ENCODE results near the gene DPF3. TPM values are rescaled to one million over a fixed set of nuclear protein-coding genes. Genes with fewer than 3 reads are reported as not detected.

DPF3 gene
- total RNA-seq, 1 experiment from 2014 or later = 1.9 TPM

DNA sequence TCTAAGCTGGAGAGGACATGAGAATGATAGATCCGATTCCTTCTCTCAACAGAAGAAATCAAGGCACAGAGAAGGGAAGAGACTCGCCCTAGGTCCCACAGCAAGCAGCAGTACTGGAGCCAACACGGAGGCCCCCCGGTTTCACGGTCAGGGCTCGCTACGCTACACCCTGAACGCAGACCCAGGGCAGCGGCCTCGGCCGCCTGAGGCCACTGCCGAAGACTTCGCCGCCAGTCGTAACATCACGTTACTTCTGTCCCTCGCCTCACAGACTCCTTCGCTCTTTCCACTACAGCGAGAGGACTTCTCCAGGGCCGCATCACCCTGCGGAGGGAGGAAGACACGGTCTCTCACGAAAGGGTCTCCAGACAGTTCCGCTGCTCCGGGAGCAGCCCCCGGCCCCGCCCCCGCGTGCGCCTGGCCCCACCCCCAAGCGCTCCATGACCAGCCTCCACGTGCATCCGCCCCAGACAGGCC is 32.0 kb upstream of the DPF3 start:
- TSS peak; percentile 82 for BruUV-seq (replicated peaks)
- Mint-ChIP-seq H3K4me1 (ENCODE audit: insufficient read depth, unreplicated experiment) (no peaks in the 10 kb centered on the region), H3K36me3 (ENCODE audit: insufficient read depth, unreplicated experiment) (peaks cover 6% of the 10 kb centered on the region), H3K27ac (ENCODE audit: low read depth, unreplicated experiment) (peak overlapping the region; percentile 96), H3K27me3 (ENCODE audit: insufficient read depth, unreplicated experiment) (no peaks in the 10 kb centered on the region), H3K4me3 (ENCODE audit: unreplicated experiment) (peak overlapping the region; percentile 90), H3K9me3 (ENCODE audit: unreplicated experiment) (no peaks in the 10 kb centered on the region)
- ChIA-PET CTCF (interaction anchor here (0.6 to 2.1 kb wide), 3 partner anchors 20 to 406 kb away, joined by 3 to 11 read pairs (median 4); no protein-coding TSS in a partner anchor), POLR2A (interaction anchor here (0.8 to 3.1 kb wide), 9 partner anchors 13 to 412 kb away, joined by 3 to 12 read pairs (median 5); partner anchors contain the start of genes DPF3, RBM25 and ZFYVE1)
- intact Hi-C loops (cut with micrococcal nuclease) = no loop called here
- no peak for DNase-seq (ENCODE audit: unreplicated experiment)
- TF ChIP-seq, protein P1, sequence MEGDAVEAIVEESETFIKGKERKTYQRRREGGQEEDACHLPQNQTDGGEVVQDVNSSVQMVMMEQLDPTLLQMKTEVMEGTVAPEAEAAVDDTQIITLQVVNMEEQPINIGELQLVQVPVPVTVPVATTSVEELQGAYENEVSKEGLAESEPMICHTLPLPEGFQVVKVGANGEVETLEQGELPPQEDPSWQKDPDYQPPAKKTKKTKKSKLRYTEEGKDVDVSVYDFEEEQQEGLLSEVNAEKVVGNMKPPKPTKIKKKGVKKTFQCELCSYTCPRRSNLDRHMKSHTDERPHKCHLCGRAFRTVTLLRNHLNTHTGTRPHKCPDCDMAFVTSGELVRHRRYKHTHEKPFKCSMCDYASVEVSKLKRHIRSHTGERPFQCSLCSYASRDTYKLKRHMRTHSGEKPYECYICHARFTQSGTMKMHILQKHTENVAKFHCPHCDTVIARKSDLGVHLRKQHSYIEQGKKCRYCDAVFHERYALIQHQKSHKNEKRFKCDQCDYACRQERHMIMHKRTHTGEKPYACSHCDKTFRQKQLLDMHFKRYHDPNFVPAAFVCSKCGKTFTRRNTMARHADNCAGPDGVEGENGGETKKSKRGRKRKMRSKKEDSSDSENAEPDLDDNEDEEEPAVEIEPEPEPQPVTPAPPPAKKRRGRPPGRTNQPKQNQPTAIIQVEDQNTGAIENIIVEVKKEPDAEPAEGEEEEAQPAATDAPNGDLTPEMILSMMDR (IDR thresholded peaks at IDR 0.05; ENCODE audit: unreplicated experiment) = no peak

DNA sequence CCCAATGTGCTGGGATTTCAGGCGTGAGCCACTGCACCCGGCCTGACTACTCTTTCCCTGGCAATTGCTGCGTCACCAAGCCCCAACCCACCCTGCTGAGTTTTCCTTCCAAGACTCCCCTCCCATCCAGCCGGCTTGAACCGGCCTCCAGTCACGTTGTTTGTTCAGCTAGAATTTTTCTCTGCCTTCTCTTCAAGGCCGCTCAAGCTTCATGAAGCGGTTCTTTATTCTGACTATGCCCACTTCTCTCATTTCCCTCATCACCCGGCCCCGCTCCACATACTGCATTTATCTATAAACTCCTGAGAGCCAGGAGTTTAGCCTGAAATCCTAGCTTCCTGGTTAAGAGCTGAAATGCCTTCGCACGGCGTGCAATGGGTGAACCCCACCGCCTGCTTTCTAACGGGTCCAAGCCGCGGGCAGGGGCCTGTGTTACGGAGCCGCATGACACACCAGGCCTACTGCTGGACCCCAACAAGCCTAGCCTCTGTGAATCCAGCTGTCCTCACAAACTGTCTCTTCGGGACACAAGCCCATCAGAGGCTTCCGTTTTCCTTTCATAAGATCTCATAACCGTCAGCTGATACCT is 31.4 kb upstream of the DPF3 start:
- H3K4me1 Mint-ChIP-seq (ENCODE audit: insufficient read depth, unreplicated experiment) = no peaks in the 10 kb centered on the region
- peaks cover 6% of the 10 kb centered on the region for H3K36me3 Mint-ChIP-seq (ENCODE audit: insufficient read depth, unreplicated experiment)
- no peaks in the 10 kb centered on the region for H3K9me3 Mint-ChIP-seq (ENCODE audit: unreplicated experiment)
- H3K27ac Mint-ChIP-seq (ENCODE audit: low read depth, unreplicated experiment) = peak overlapping the region; percentile 96
- H3K4me3 Mint-ChIP-seq (ENCODE audit: unreplicated experiment) = peak overlapping the region; percentile 90
- DNase-seq (ENCODE audit: unreplicated experiment) = no peak
- ChIA-PET CTCF (interaction anchor here (0.6 to 2.1 kb wide), 4 partner anchors 20 to 408 kb away, joined by 3 to 11 read pairs (median 4); no protein-coding TSS in a partner anchor), POLR2A (interaction anchor here (1.4 to 3.1 kb wide), 3 partner anchors 32 to 366 kb away, joined by 4 to 12 read pairs (median 6); partner anchors contain the start of gene DPF3)
- TF ChIP-seq, protein P1 (IDR thresholded peaks at IDR 0.05; ENCODE audit: unreplicated experiment) = no peak
- H3K27me3 Mint-ChIP-seq (ENCODE audit: insufficient read depth, unreplicated experiment) = no peaks in the 10 kb centered on the region
- BruUV-seq (replicated peaks) = no TSS peak
- intact Hi-C loops (cut with micrococcal nuclease) = no loop called here

DNA sequence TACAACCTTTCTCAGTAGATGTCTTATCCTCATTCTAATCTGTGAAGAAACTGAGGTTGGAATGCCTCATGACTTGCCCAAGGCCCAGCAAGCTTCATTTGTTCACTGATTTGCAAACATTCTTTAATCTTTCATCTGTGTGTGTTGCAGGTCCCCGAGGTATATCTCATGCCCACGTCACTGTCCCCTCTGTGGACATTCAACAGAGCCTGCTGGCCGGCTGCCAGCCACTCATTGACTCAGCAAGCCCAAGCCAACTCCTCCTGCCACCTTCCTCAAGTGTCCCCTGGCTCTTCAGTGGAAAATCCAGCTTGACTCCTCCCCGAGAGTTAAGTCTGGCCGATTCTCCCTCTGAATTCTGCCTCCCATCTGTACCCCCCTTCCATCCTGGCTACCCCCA is 30.4 kb upstream of the DPF3 start:
- intact Hi-C loops (cut with micrococcal nuclease) = no loop called here
- BruUV-seq (replicated peaks) = no TSS peak
- DNase-seq (ENCODE audit: unreplicated experiment) = no peak
- Mint-ChIP-seq H3K27me3 (ENCODE audit: insufficient read depth, unreplicated experiment) (no peaks in the 10 kb centered on the region), H3K4me3 (ENCODE audit: unreplicated experiment) (no peak overlapping the region), H3K27ac (ENCODE audit: low read depth, unreplicated experiment) (no peak overlapping the region), H3K9me3 (ENCODE audit: unreplicated experiment) (no peaks in the 10 kb centered on the region), H3K4me1 (ENCODE audit: insufficient read depth, unreplicated experiment) (no peaks in the 10 kb centered on the region), H3K36me3 (ENCODE audit: insufficient read depth, unreplicated experiment) (peaks cover under 1% of the 10 kb centered on the region)
- ChIA-PET POLR2A (interaction anchor here (0.7 to 1.5 kb wide), 3 partner anchors 112 to 410 kb away, joined by 3 read pairs; no protein-coding TSS in a partner anchor), CTCF (interaction anchor here (1.6 to 2.1 kb wide), 2 partner anchors 19 to 24 kb away, joined by 4 to 11 read pairs; no protein-coding TSS in a partner anchor)
- TF ChIP-seq, protein P1 (IDR thresholded peaks at IDR 0.05; ENCODE audit: unreplicated experiment) = no peak

DNA sequence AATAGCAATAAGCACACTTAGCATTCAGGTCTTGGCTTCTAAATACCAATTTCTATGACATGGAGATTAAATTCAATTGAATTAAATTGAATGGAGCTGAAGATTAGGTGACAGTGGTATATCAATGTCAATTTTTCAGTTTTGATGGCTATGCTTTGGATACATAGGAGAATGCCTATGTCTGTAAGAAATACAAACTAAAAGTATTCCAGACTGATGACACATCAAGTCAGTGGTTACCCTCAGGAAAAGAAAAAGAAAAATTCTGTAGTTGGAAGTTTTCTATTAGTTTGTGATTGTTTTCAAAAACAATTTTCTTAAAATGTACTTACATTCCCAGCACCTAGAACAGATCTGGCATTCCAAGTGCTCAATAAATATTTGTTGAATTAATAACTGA is 27.5 kb upstream of the DPF3 start:
- no peak for DNase-seq (ENCODE audit: unreplicated experiment)
- TF ChIP-seq, protein P1 (IDR thresholded peaks at IDR 0.05; ENCODE audit: unreplicated experiment) = no peak
- CTCF ChIA-PET = interaction anchor here (0.9 kb wide), 1 partner anchor 27 kb away, joined by 3 read pairs; no protein-coding TSS in a partner anchor
- Mint-ChIP-seq H3K4me1 (ENCODE audit: insufficient read depth, unreplicated experiment) (no peaks in the 10 kb centered on the region), H3K4me3 (ENCODE audit: unreplicated experiment) (no peak overlapping the region), H3K27me3 (ENCODE audit: insufficient read depth, unreplicated experiment) (no peaks in the 10 kb centered on the region), H3K9me3 (ENCODE audit: unreplicated experiment) (no peaks in the 10 kb centered on the region), H3K36me3 (ENCODE audit: insufficient read depth, unreplicated experiment) (no peaks in the 10 kb centered on the region), H3K27ac (ENCODE audit: low read depth, unreplicated experiment) (no peak overlapping the region)
- no TSS peak for BruUV-seq (replicated peaks)
- intact Hi-C loops (cut with micrococcal nuclease) = no loop called here
- POLR2A ChIA-PET = interaction anchor here (1.0 kb wide), 1 partner anchor 17 kb away, joined by 3 read pairs; no protein-coding TSS in a partner anchor
